ENCODE measurements around the gene NKAPD1. TPM values are rescaled to one million over a fixed set of nuclear protein-coding genes. Genes with fewer than 3 reads are reported as not detected.

NKAPD1 gene
- total and polyA plus RNA-seq, 10 donors, result 10.1 to 21.6 (median 13.6) TPM

DNA sequence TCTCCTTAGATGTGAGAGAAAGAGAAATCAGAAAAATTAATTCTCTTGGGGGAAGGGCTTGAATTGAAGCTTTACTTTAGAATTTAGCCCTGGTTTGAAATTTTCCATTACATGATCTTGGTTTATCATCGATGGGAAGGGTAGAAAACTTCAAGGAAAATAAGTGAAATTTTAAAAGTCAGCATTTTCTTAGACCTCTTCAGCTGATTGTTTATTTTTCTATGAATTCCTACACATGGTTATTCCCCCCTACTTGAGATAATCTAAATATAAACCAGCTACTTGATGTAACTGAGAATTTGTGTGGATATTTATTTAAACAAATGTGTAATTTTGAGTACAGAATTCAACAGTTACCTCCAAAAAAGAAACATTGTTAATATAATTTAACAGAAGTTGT, 11.2 kb upstream of the NKAPD1 start:
- Histone ChIP-seq H3K27me3 (replicated peaks in 1 of 7) (no peaks in the 10 kb centered on the region), H3K36me3 (peaks cover 0 to 60% (median 40%) of the 10 kb centered on the region in 6 donors), H3K27ac (no peak overlapping the region), H3K4me1 (no peaks in the 10 kb centered on the region), H3K4me3 (no peak overlapping the region), H3K9me3 (no peaks in the 10 kb centered on the region)
- DNase-seq, result no peak
- WGBS, 5 donors, result 86 to 96% (median 91%) methylated on average over 1 of the region's 1 CpG
- no peak for TF ChIP-seq POLR2A (IDR thresholded peaks at IDR 0.05)
- TF ChIP-seq, protein P1, sequence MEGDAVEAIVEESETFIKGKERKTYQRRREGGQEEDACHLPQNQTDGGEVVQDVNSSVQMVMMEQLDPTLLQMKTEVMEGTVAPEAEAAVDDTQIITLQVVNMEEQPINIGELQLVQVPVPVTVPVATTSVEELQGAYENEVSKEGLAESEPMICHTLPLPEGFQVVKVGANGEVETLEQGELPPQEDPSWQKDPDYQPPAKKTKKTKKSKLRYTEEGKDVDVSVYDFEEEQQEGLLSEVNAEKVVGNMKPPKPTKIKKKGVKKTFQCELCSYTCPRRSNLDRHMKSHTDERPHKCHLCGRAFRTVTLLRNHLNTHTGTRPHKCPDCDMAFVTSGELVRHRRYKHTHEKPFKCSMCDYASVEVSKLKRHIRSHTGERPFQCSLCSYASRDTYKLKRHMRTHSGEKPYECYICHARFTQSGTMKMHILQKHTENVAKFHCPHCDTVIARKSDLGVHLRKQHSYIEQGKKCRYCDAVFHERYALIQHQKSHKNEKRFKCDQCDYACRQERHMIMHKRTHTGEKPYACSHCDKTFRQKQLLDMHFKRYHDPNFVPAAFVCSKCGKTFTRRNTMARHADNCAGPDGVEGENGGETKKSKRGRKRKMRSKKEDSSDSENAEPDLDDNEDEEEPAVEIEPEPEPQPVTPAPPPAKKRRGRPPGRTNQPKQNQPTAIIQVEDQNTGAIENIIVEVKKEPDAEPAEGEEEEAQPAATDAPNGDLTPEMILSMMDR (IDR thresholded peaks at IDR 0.05 in 8 of 11, conservative IDR thresholded peaks at IDR 0.05 in 3 of 11), result no peak
- no peak for TF ChIP-seq POLR2AphosphoS5 (IDR thresholded peaks at IDR 0.05)
- intact Hi-C loops (cut with DNase I; ENCODE audit: low total_unique reads), result no loop called here

- WGBS, 5 donors, result 61 to 80% (median 69%) methylated on average over 4 of the region's 4 CpGs
- Histone ChIP-seq H3K4me1 (peaks cover 10 to 27% (median 19%) of the 10 kb centered on the region in 6 donors), H3K4me3 (no peak overlapping the region), H3K36me3 (peaks cover 0 to 76% (median 73%) of the 10 kb centered on the region in 6 donors), H3K27ac (no peak overlapping the region), H3K9me3 (no peaks in the 10 kb centered on the region), H3K27me3 (replicated peaks in 1 of 7) (no peaks in the 10 kb centered on the region)
- intact Hi-C loops (cut with DNase I; ENCODE audit: low total_unique reads), result no loop called here
- DNase-seq, result no peak
- TF ChIP-seq, protein P1 (IDR thresholded peaks at IDR 0.05 in 8 of 11, conservative IDR thresholded peaks at IDR 0.05 in 3 of 11), result no peak
- TF ChIP-seq POLR2AphosphoS5 (IDR thresholded peaks at IDR 0.05) (no peak), POLR2A (IDR thresholded peaks at IDR 0.05) (no peak)
Observed at GRCh38 chr11:112082729-112083128, 8.6 kb downstream of the NKAPD1 start.

DNA sequence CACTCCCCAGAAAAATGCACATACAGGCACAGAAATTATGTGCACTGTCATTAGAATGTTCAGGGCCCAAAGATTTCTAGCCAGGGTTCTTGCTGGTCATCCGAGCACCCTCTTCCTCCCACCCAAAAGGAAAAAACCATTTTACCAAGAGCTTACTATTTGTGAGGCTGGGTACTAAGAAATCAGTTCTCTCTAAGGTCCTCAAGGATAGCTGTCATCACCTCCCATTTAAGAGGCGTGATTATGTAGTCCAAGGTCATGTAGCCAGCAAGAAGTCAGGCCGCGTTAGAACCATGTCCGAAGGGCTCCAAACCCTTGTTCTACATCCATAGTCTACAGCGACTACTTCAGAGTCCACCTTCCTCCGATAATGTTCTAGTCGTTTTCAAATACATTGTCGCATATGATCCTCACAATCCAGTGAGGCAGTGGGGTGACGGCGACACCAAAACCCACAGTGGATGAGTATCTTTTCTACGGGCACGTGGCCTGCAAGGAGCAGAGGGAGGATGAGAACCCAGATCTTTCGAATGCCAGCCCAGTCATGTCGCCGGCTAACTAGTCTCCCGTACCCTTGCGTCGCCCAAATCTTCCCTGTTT, 11.8 kb downstream of the NKAPD1 start:
- Histone ChIP-seq H3K4me1 (peaks cover 25 to 58% (median 45%) of the 10 kb centered on the region in 6 donors), H3K36me3 (peaks cover 1 to 76% (median 67%) of the 10 kb centered on the region in 6 donors), H3K27me3 (replicated peaks in 1 of 7) (no peaks in the 10 kb centered on the region), H3K4me3 (peak overlapping the region; percentile 69 to 98 (median 83)), H3K9me3 (no peaks in the 10 kb centered on the region), H3K27ac (peak overlapping the region; percentile 69 to 91 (median 81))
- WGBS, 5 donors, result 5 to 7% (median 6%) methylated on average over 19 of the region's 19 CpGs
- intact Hi-C loops (cut with DNase I; ENCODE audit: low total_unique reads), result loop anchor here (5.0 kb wide), 1 partner anchor 64 kb away; no protein-coding TSS in a partner anchor
- TF ChIP-seq, protein P1 (IDR thresholded peaks at IDR 0.05 in 8 of 11, conservative IDR thresholded peaks at IDR 0.05 in 3 of 11), result no peak
- DNase-seq, result peak; percentile 79

DNA sequence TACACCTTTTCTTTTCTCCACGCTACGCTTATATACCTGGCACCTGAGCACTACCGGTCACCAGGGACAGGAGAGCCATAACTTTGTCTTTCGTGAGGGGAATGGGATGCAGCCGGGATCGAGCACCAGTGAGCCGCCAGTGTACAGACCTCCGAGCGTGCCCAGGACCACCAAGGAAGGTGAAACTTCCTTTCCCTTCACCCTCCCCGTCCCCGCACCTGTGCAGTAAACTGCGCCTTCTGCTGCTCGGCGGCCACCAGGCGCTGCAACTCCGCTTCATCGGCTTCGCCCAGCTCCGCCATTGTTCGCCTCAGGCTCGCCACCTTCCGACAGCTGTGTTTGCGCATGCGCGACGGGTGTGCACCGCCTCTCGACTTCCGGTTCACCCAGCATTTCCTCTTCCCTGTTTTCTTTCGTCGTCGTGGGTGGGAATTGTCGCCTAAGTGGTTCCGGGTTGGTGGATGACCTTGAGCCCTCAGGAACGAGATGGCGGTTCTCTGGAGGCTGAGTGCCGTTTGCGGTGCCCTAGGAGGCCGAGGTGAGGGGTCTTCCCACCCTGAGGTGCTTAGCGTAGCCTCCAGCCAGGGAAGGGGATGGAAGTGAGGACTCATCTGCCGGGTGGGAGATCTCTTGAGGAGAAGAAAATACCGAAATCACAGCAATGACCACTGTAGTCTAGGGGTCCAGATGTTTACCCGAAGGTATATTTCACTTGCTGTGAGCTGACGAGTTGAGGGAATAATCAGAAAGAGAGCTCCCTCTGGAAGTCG, 12.5 kb downstream of the NKAPD1 start, which contains the start of the genes SDHD and TIMM8B:
Gene SDHD, plus strand, starts transcription at position 452 of the 770 bp plus-strand sequence. Its CDS starts 35 bp downstream, at position 487.
Gene TIMM8B, minus strand, starts transcription at position 335 of the 770 bp plus-strand sequence. Its CDS starts 33 bp downstream, at position 302.
- peak; percentile 97 for DNase-seq
- Histone ChIP-seq H3K27me3 (replicated peaks in 1 of 7) (no peaks in the 10 kb centered on the region), H3K4me3 (peak within 1 kb of the TSS; percentile 69 to 98 (median 83)), H3K27ac (peak within 1 kb of the TSS; percentile 69 to 91 (median 81)), H3K36me3 (peaks cover 2 to 76% (median 67%) of the 10 kb centered on the region in 6 donors), H3K4me1 (peaks cover 25 to 58% (median 45%) of the 10 kb centered on the region in 6 donors), H3K9me3 (no peaks in the 10 kb centered on the region)
- WGBS, 5 donors, result 0 to 1% (median 0%) methylated on average over 38 to 45 of the region's 45 CpGs
- intact Hi-C loops (cut with DNase I; ENCODE audit: low total_unique reads), result loop anchor here (5.0 kb wide), 1 partner anchor 64 kb away; no protein-coding TSS in a partner anchor
- TF ChIP-seq POLR2AphosphoS5 (IDR thresholded peaks at IDR 0.05) (peak; percentile 94 to 97 (median 95)), POLR2A (IDR thresholded peaks at IDR 0.05) (no peak)
- TF ChIP-seq, protein P1 (IDR thresholded peaks at IDR 0.05 in 8 of 11, conservative IDR thresholded peaks at IDR 0.05 in 3 of 11), result peak in 8 of 11 experiments; percentile 7 to 56 (median 45)

Data from spleen (tissue), 11 donors.